GM19452 (cell line): Measurements from ENCODE around the gene PLA2G2E.
A peak's percentile ranks its signal among the peaks of the same experiment; 100 is the strongest.
"Not testable (repeated sequence)": the region's sequence is repeated elsewhere in the genome, so short reads cannot be mapped to it uniquely, and the experiment has no call there.

ENCODE experiments used
- ATAC-seq: cut with Tn5 transposase; IDR thresholded peaks from one replicate; pipeline ENCODE4 v1.9.1; 2021; ENCODE audit not compliant: unreplicated experiment

Gene PLA2G2E

GRCh38 chr1:19884312-19884711, 39.1 kb downstream of the PLA2G2E start:
- ATAC-seq: no peak

- ATAC-seq: peak; percentile 82
These were observed 41.0 kb downstream of the PLA2G2E start, which contains the start of gene OTUD3 for GRCh38 chr1:19882111-19883071. TSS of gene OTUD3 (plus strand) at chr1:19882395. CDS start at chr1:19882514, 119 bp downstream.

- not testable (repeated sequence) for ATAC-seq
These were observed 42.6 kb downstream of the PLA2G2E start for GRCh38 chr1:19880841-19881240.

GRCh38 chr1:19879661-19880060, 43.8 kb downstream of the PLA2G2E start:
- no peak for ATAC-seq

GRCh38 chr1:19879227-19879626, 44.2 kb downstream of the PLA2G2E start:
- ATAC-seq: no peak

- no peak for ATAC-seq
These were observed 44.8 kb downstream of the PLA2G2E start for GRCh38 chr1:19878637-19878985.

- ATAC-seq: no peak
These were observed 45.4 kb downstream of the PLA2G2E start for GRCh38 chr1:19877821-19878636.

- ATAC-seq: no peak
These were observed 46.2 kb downstream of the PLA2G2E start for GRCh38 chr1:19877181-19877750.

- ATAC-seq: no peak
These were observed 51.2 kb downstream of the PLA2G2E start for GRCh38 chr1:19872190-19872589.
